ENCODE results near the gene ZGPAT. TPM values are rescaled to one million over a fixed set of nuclear protein-coding genes. Genes with fewer than 3 reads are reported as not detected.

Gene ZGPAT
- total and polyA plus RNA-seq, 12 donors, result 11.8 to 44.7 (median 16.1) TPM

DNA sequence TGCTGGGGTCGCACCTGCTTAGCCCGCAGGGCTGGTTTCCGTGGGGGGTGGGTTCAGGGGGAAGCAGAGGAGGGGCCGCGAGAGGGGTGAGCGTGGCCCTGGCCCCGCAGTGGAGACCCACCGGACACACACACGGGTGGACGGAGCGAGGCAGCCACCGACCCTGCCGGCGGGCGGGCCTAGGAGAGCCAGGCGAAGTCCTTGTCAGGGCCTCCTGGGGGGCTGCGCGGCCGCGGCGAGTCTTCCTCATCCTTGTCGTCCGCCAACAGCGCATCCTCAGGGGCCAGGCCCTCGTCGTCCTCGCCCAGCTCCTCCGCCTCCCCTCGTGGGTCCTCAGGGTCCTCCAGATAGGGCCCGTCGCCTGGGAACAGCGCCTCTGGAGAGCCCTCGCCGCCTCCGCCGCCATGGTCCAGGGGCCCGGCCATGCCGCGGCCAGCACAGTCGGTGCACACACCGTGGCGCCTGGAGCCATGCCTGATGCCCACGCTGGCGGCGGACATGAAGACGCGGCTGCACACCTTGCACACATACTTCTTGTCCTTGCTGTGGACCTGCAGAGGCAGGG, 39.0 kb downstream of the ZGPAT start:
- intact Hi-C loops (cut with DNase I), result no loop called here
- 93 to 96% methylated on average over 42 to 47 of the region's 47 CpGs for WGBS, 2 donors
- no peaks in the 10 kb centered on the region for H3K9me3 ChIP-seq
- H3K4me1 ChIP-seq, result peaks cover under 1 to 10% (median 4%) of the 10 kb centered on the region in 9 donors
- DNase-seq (no peak), ATAC-seq (no peak)
- peaks cover 0 to 90% (median 25%) of the 10 kb centered on the region in 9 donors for H3K36me3 ChIP-seq
- H3K27ac ChIP-seq, result no peak overlapping the region
- H3K27me3 ChIP-seq, result no peaks in the 10 kb centered on the region
- no peak overlapping the region for H3K4me3 ChIP-seq
- TF ChIP-seq, protein P1, sequence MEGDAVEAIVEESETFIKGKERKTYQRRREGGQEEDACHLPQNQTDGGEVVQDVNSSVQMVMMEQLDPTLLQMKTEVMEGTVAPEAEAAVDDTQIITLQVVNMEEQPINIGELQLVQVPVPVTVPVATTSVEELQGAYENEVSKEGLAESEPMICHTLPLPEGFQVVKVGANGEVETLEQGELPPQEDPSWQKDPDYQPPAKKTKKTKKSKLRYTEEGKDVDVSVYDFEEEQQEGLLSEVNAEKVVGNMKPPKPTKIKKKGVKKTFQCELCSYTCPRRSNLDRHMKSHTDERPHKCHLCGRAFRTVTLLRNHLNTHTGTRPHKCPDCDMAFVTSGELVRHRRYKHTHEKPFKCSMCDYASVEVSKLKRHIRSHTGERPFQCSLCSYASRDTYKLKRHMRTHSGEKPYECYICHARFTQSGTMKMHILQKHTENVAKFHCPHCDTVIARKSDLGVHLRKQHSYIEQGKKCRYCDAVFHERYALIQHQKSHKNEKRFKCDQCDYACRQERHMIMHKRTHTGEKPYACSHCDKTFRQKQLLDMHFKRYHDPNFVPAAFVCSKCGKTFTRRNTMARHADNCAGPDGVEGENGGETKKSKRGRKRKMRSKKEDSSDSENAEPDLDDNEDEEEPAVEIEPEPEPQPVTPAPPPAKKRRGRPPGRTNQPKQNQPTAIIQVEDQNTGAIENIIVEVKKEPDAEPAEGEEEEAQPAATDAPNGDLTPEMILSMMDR (IDR thresholded peaks at IDR 0.05), result no peak

DNA sequence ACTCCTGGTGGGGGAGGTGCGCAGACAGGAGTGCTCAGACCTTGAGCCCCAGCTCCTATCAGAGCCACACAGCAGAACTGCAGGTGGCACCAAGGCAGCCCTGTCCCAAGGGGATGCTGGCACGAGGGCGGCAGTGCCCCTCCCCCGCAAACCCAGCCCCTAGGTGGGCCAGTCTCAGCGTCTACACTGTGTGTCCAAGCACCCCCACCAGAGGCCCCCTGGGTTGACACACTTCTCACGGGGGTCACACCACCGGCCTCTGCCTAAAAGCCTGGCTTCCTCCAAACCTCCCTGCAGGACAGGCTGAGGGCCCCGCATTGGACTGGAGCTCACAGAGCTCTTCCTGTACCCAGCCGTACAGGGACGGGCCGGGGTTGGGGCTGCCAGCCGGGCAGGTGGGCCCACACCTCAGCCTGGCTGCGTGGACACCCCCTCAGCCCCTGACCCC, 39.8 kb downstream of the ZGPAT start:
- DNase-seq, result no peak
- 70% methylated on average over 13 of the region's 13 CpGs for WGBS, 2 donors
- ATAC-seq, result peak in 3 of 8 donors; percentile 6 to 32 (median 8)

DNA sequence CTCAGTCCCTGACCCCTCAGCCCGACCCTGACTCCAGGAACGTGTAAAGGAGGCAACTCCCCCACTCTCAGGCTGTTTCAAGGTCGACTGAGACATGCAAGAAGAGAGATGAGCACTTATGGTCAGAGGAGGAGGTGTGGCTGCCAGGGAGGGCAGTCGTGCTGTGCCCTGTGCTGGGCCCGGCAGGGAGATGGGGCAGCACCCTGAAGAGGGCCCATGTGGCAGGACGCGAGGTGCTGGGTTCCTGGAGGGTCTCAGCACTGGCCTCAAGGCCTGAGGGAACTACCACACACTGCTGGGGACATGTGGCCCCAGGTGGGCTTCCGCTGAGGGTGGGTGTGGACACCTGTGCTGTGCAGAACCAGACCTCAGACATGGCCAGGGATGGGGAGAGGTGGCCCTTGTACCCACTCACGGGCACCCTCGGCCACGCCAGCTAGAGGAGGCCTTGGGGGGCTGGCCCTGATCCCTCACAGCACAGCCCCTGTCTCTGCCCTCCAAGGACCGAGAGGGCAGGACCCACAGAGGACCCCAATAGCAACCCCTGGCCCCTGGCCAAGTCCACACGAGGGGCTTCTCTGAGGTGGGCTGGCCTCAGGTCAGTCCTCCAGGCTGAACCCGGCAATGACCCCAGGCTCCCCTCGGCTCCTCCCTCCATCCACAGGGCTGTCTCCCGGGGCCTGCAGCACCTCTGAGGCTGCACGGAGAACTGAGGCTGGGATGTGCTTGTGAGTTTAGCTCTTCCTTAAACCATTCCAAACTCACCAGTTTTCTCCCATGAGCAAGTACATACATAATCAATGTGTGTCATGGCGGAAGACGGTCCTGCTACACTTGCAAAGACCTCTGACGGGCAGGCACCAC, 40.5 kb downstream of the ZGPAT start:
- no peak for DNase-seq
- TF ChIP-seq, protein P1 (IDR thresholded peaks at IDR 0.05), result no peak
- H3K36me3 ChIP-seq, result peaks cover 0 to 90% (median 12%) of the 10 kb centered on the region in 9 donors
- WGBS, 2 donors, result 72 to 74% methylated on average over 20 of the region's 20 CpGs
- intact Hi-C loops (cut with DNase I), result no loop called here
- no peaks in the 10 kb centered on the region for H3K4me1 ChIP-seq
- H3K27ac ChIP-seq, result peak overlapping the region in 3 of 10 donors; percentile 33 to 38 (median 37)
- no peak overlapping the region for H3K4me3 ChIP-seq
- H3K9me3 ChIP-seq, result no peaks in the 10 kb centered on the region
- H3K27me3 ChIP-seq, result no peaks in the 10 kb centered on the region
- ATAC-seq, result peak in 3 of 8 donors; percentile 5 to 12 (median 9)

More for the DNA sequence above, 39.8 kb downstream of the ZGPAT start:
- no peak overlapping the region for H3K4me3 ChIP-seq
- intact Hi-C loops (cut with DNase I), result no loop called here
- peak overlapping the region in 3 of 10 donors; percentile 33 to 38 (median 37) for H3K27ac ChIP-seq
- H3K9me3 ChIP-seq, result no peaks in the 10 kb centered on the region
- peaks cover 0 to 90% (median 19%) of the 10 kb centered on the region in 9 donors for H3K36me3 ChIP-seq
- H3K4me1 ChIP-seq, result peaks cover 0 to 3% (median 0%) of the 10 kb centered on the region in 9 donors
- H3K27me3 ChIP-seq, result no peaks in the 10 kb centered on the region
- TF ChIP-seq, protein P1 (IDR thresholded peaks at IDR 0.05), result no peak

DNA sequence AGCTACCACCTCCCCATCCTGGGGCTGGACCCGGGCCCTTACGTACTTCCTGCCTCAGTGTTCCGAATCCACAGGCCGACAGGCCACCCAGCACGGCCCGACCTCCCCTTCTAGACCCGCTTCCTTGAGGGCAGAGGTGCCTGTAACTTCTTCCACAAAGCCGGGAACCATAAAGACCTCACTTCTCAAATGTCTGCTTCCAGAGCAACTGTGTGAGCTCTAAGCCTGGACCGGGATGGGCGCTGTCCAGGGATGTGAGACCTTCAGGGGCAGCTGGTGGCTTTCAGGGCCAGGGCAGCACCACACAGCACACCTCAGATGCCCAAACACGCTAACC, 41.1 kb downstream of the ZGPAT start:
- no peaks in the 10 kb centered on the region for H3K9me3 ChIP-seq
- H3K27me3 ChIP-seq, result no peaks in the 10 kb centered on the region
- no peak overlapping the region for H3K27ac ChIP-seq
- H3K4me3 ChIP-seq, result no peak overlapping the region
- WGBS, 2 donors, result 90 to 91% methylated on average over 11 of the region's 11 CpGs
- H3K36me3 ChIP-seq, result peaks cover 0 to 90% (median 6%) of the 10 kb centered on the region in 9 donors
- peaks cover 0 to 1% (median 0%) of the 10 kb centered on the region in 9 donors for H3K4me1 ChIP-seq
- no peak for DNase-seq
- no peak for ATAC-seq
- intact Hi-C loops (cut with DNase I), result no loop called here
- TF ChIP-seq, protein P1 (IDR thresholded peaks at IDR 0.05), result no peak
